Naive thymus-derived CD4-positive, alpha-beta T cell (primary cell): ENCODE data around the gene MAL. TPM values are rescaled to one million over a fixed set of nuclear protein-coding genes. Genes with fewer than 3 reads are reported as not detected.

ENCODE experiments used
- ATAC-seq: fragments of 150-1000 bp; cut with Tn5 transposase; 2 replicates; pipeline ENCODE4 v1.10.0; 2021; ENCODE audit warnings: mild to moderate bottlenecking, moderate library complexity
- CTCF ChIA-PET: fragments of 350-600 bp; sonication (Branson Sonifier 250); formaldehyde crosslinking; loops from one replicate; lab custom pipeline; 2021; ENCODE audit warnings: antibody characterized with exemption; lab: Charles Lee
- POLR2A ChIA-PET: fragments of 350-600 bp; sonication (Branson Sonifier 250); formaldehyde crosslinking; loops from one replicate; lab custom pipeline; 2021; ENCODE audit warnings: antibody characterized with exemption, inconsistent platforms; lab: Charles Lee
- DNase-seq, 9 donors: peaks; one replicate each; pipeline versions ENCODE4 v3.0.0 to v3.0.0-alpha.2; 2020 to 2022; ENCODE audit warnings: mixed read lengths in 1 of 9
- H3K27ac ChIP-seq: one replicate; pipeline ENCODE4 v1.7.0; 2013; ENCODE audit warnings: mild to moderate bottlenecking, low read depth, low read length, moderate library complexity
- H3K27me3 ChIP-seq, 2 donors: one replicate each; pipeline ENCODE4 v1.7.0; 2013; ENCODE audit warnings: low read length in 2 of 2, mild to moderate bottlenecking in 2 of 2, moderate library complexity in 2 of 2; ENCODE audit not compliant: control insufficient read depth in 2 of 2, insufficient read depth in 2 of 2
- H3K36me3 ChIP-seq, 3 experiments: 1 replicate in 2 of 3; 2 replicates in 1 of 3; pipeline ENCODE4 v1.7.0; 2013; ENCODE audit warnings: low read length in 3 of 3, mild to moderate bottlenecking in 3 of 3, moderate library complexity in 1 of 3; ENCODE audit not compliant: insufficient read depth in 3 of 3, control insufficient read depth in 2 of 3
- H3K4me1 ChIP-seq, 2 donors: one replicate each; pipeline ENCODE4 v1.7.0; 2013; ENCODE audit warnings: low read length in 2 of 2, mild to moderate bottlenecking in 2 of 2, moderate library complexity in 1 of 2; ENCODE audit not compliant: control insufficient read depth in 2 of 2, insufficient read depth in 2 of 2
- H3K4me3 ChIP-seq: 2 replicates; pipeline ENCODE4 v1.7.0; 2013; ENCODE audit warnings: mild to moderate bottlenecking, low read length
- H3K9me3 ChIP-seq, 3 experiments: 1 replicate in 2 of 3; 2 replicates in 1 of 3; pipeline ENCODE4 v1.7.0; 2013; ENCODE audit warnings: low read length in 3 of 3; ENCODE audit not compliant: control insufficient read depth in 2 of 3
- H3K27ac Mint-ChIP-seq, 9 donors: one replicate each; pipeline ENCODE4 v1.8.0; 2020 to 2022; ENCODE audit warnings: mixed read lengths in 9 of 9, mild to moderate bottlenecking in 8 of 9, moderate library complexity in 5 of 9, inconsistent platforms in 2 of 9
- H3K27me3 Mint-ChIP-seq, 5 donors: one replicate each; pipeline ENCODE4 v1.8.0; 2021 to 2022; ENCODE audit warnings: mixed read lengths in 5 of 5, mild to moderate bottlenecking in 1 of 5
- H3K36me3 Mint-ChIP-seq, 5 donors: one replicate each; pipeline ENCODE4 v1.8.0; 2020 to 2022; ENCODE audit warnings: mixed read lengths in 5 of 5, mild to moderate bottlenecking in 3 of 5, inconsistent platforms in 1 of 5
- H3K4me1 Mint-ChIP-seq, 7 donors: one replicate each; pipeline ENCODE4 v1.8.0; 2020 to 2022; ENCODE audit warnings: mixed read lengths in 7 of 7, mild to moderate bottlenecking in 3 of 7, inconsistent platforms in 1 of 7
- H3K4me3 Mint-ChIP-seq, 10 donors: one replicate each; pipeline ENCODE4 v1.8.0; 2020 to 2022; ENCODE audit warnings: mild to moderate bottlenecking in 10 of 10, mixed read lengths in 10 of 10, moderate library complexity in 6 of 10, inconsistent platforms in 2 of 10
- H3K9me3 Mint-ChIP-seq, 11 donors: one replicate each; pipeline ENCODE4 v1.8.0; 2020 to 2022; ENCODE audit warnings: mixed read lengths in 11 of 11, mild to moderate bottlenecking in 4 of 11, inconsistent platforms in 1 of 11, moderate library complexity in 1 of 11
- intact Hi-C, 2 donors: fragments of 100-400 bp; cut with micrococcal nuclease; formaldehyde crosslinking; loops; one replicate each; pipeline ENCODE4 v1.15.1; 2023
- polyA plus RNA-seq, 2 donors: library from polyadenylated mRNA; unstranded; fragments of 300-500 nt; fragmentation: Illumina TruSeq; gene quantifications; one replicate each; pipeline ENCODE4 v1.2.3, GENCODE V29; 2021
- total RNA-seq, 6 experiments: library from RNA in 5 of 6; stranded (reverse) in 5 of 6; gene quantifications; 1 replicate in 5 of 6; 2 replicates in 1 of 6; pipeline ENCODE4 v1.2.3 and lab custom pipeline; 2021 to 2026

The MAL gene
- total and polyA plus RNA-seq, 7 experiments from 2014 or later, result 124 to 575 (median 176) TPM

DNA sequence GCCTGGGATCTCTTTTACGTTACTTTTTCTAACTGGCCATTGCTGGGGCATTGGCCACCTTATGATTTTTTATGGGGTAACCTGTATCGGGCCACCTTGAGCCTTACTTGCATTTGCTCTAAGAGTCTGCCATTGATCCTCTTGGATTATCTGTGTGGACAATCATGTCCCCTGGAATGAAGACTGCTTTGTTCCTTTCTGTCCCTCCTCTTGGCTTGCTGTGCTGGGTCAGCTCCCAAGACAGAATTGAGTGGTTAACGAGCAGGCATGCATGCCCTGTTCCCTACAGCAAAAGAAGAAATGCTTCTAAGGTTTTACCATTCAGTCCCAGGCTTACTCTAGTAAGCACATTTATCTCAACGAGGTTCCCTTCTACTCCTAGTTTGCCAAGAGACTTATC, 46.3 kb downstream of the MAL start:
- Histone ChIP-seq H3K4me3 (no peak overlapping the region), H3K36me3 (no peaks in the 10 kb centered on the region), H3K27ac (no peak overlapping the region), H3K9me3 (no peaks in the 10 kb centered on the region), H3K27me3 (no peaks in the 10 kb centered on the region), H3K4me1 (peaks cover 22 to 45% of the 10 kb centered on the region in 2 donors)
- Mint-ChIP-seq H3K27ac (peak overlapping the region in 8 of 9 donors; percentile 20 to 99 (median 98)), H3K36me3 (peaks cover 0 to 37% (median 0%) of the 10 kb centered on the region in 5 donors), H3K27me3 (no peaks in the 10 kb centered on the region), H3K4me3 (peak overlapping the region in 2 of 10 donors; percentile 9 to 96), H3K4me1 (peaks cover 7 to 61% (median 54%) of the 10 kb centered on the region in 7 donors), H3K9me3 (peaks cover 0 to 6% (median 0%) of the 10 kb centered on the region in 11 donors)
- CTCF ChIA-PET, result interaction anchor here (0.9 to 1.5 kb wide), 2 partner anchors 41 to 49 kb away, joined by 3 to 12 read pairs; no protein-coding TSS in a partner anchor
- POLR2A ChIA-PET, result interaction anchor here (10.0 to 15.7 kb wide), 2 partner anchors 16 to 44 kb away, joined by 581 to 1031 read pairs; partner anchors contain the start of gene MAL
- DNase-seq (no peak), ATAC-seq (no peak)
- intact Hi-C loops, result loop anchor here in 1 of 2 donors (10.0 kb wide), 1 partner anchor 273 kb away; no protein-coding TSS in a partner anchor

DNA sequence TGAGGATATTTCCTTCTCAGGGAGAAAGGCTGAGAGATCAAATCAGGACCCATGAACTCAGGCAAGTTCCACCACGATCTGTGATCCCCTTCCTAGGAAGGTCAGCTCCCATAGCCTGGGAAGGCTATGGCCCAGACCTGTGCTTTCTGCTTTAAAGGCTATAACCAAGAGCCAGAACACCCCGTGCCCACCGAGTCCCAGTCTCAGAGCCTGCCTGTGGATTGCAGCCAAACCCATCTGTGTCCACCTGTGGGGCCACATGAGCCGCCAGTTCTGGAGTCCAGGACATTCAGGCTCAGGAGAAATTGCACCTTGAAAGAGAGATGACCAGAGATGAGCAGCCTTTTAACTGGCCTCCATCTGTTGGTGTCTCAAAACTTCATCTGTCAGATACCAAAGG, 46.9 kb downstream of the MAL start:
- Mint-ChIP-seq H3K27ac (peak overlapping the region; percentile 20 to 99 (median 97)), H3K36me3 (peaks cover 0 to 37% (median 0%) of the 10 kb centered on the region in 5 donors), H3K4me1 (peaks cover 9 to 66% (median 59%) of the 10 kb centered on the region in 7 donors), H3K9me3 (peaks cover 0 to 6% (median 0%) of the 10 kb centered on the region in 11 donors), H3K4me3 (peak overlapping the region in 6 of 10 donors; percentile 4 to 96 (median 27)), H3K27me3 (no peaks in the 10 kb centered on the region)
- no peak overlapping the region for H3K4me3 ChIP-seq
- ChIA-PET POLR2A (interaction anchor here (0.6 to 15.7 kb wide), 5 partner anchors 12 to 44 kb away, joined by 3 to 1031 read pairs (median 4); partner anchors contain the start of gene MAL), CTCF (interaction anchor here (1.1 to 8.6 kb wide), 4 partner anchors 10 to 46 kb away, joined by 4 to 163 read pairs (median 48); no protein-coding TSS in a partner anchor)
- DNase-seq (no peak), ATAC-seq (no peak)
- H3K27ac ChIP-seq, result peak overlapping the region; percentile 11
- intact Hi-C loops, result loop anchor here in 1 of 2 donors (10.0 kb wide), 1 partner anchor 272 kb away; no protein-coding TSS in a partner anchor
- no peaks in the 10 kb centered on the region for H3K27me3 ChIP-seq
- no peaks in the 10 kb centered on the region for H3K9me3 ChIP-seq
- H3K4me1 ChIP-seq, result peaks cover 22 to 51% of the 10 kb centered on the region in 2 donors
- no peaks in the 10 kb centered on the region for H3K36me3 ChIP-seq

DNA sequence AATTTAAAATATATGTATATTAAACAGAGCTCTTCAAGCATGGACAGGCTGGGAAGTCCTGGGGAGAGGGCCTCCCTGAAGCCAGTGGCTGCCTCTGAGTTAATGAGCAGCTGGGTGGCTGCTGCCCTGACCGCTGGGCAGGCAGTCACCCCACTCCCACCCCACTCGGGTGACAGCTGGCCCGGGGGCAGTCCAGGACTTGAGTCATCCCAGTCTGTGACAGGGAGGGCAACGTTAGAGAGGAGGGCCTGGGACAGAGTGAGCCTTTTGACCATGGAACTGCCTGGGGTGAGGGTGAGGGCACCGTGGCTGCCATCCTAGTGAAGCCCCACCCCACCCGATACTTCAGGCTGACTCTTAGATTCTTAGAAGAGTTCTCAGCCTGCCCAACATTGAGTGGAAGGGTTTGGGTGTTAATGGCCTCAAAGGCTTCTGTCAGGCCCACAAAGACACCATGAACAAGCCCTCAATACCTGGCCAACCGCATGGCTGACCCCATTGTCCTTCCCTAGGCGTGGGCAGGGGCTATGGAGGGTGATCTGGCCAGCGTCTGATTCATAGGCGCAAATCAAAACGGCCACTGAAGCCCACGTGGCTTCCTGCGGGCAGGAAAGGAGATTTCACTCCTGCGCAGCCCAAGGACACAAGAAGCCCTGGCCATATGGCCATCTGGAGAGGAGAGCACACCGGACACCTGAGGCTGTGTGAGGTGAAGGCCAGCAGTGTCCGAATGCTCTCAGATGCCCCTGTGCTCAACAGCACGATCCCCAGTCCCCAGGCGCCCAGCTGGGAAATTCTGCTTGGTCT, 48.6 kb downstream of the MAL start:
- intact Hi-C loops, result loop anchor here (1.0 to 10.0 kb wide), 3 partner anchors 12 to 271 kb away; partner anchors contain the start of gene ZNF2 (in 1 of the 2)
- no peaks in the 10 kb centered on the region for H3K27me3 Mint-ChIP-seq
- peak overlapping the region; percentile 80 for H3K27ac ChIP-seq

DNA sequence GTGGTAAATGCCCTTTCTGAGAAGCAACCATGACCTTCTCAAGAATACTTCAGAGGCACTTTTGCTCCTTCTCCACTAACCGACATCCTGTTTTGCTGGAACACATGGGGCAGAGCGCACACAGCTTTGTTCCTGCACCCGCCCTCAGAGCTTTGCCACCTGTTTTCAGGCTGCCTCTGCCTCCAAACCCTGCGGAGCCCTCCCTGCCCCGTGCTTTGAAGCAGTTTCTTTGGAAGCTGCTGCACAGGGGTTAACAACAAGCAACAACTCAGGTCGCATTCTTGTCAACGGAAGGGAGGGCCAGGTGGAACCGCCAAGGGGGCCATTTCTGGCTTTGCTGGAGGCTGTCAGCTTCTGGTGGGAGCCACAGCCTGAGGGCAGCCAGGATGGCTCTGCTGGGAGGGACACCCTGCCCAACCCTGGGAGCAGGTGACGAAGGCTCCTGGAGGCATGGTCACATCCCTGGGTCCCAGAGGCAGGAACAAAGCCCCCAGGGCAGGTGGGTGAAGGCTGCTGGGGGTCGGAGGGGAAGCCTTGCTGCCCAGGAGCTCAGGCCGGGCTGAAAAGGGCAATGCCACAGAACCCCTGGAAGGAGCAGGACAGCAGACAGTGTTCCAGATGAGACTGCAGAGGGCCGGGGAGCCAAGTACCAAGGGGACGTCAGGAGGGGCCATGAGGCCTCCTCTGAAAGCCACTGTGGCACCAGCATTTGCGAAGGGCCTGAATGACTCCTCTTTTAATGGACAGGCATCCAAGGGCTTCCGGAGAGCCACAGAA, 49.3 kb downstream of the MAL start:
- H3K36me3 Mint-ChIP-seq, result peaks cover 0 to 31% (median 0%) of the 10 kb centered on the region in 5 donors
- intact Hi-C loops, result loop anchor here (1.0 to 10.0 kb wide), 5 partner anchors 13 to 270 kb away; partner anchors contain the start of genes ZNF2 (in 1 of the 2) and ZNF892 (in 1 of the 2)

More for the DNA sequence above, 48.6 kb downstream of the MAL start:
- ChIA-PET CTCF (interaction anchor here (0.9 to 14.9 kb wide), 7 partner anchors 11 to 51 kb away, joined by 3 to 502 read pairs (median 9); partner anchors contain the start of genes MAL and MRPS5), POLR2A (interaction anchor here (0.7 to 15.7 kb wide), 10 partner anchors 17 to 1076 kb away, joined by 3 to 1031 read pairs (median 20); partner anchors contain the start of genes MAL, MRPS5, ZNF2 and ZNF514)
- Mint-ChIP-seq H3K9me3 (peaks cover 0 to 6% (median 0%) of the 10 kb centered on the region in 11 donors), H3K27ac (peak overlapping the region; percentile 96 to 99 (median 98)), H3K4me3 (peak overlapping the region; percentile 85 to 97 (median 93)), H3K36me3 (peaks cover 0 to 31% (median 0%) of the 10 kb centered on the region in 5 donors), H3K4me1 (peaks cover 18 to 77% (median 72%) of the 10 kb centered on the region in 7 donors)
- H3K27me3 ChIP-seq, result no peaks in the 10 kb centered on the region
- H3K4me1 ChIP-seq, result peaks cover 22 to 67% of the 10 kb centered on the region in 2 donors
- DNase-seq (no peak), ATAC-seq (no peak)
- H3K4me3 ChIP-seq, result peak overlapping the region; percentile 90
- no peaks in the 10 kb centered on the region for H3K36me3 ChIP-seq
- no peaks in the 10 kb centered on the region for H3K9me3 ChIP-seq

DNA sequence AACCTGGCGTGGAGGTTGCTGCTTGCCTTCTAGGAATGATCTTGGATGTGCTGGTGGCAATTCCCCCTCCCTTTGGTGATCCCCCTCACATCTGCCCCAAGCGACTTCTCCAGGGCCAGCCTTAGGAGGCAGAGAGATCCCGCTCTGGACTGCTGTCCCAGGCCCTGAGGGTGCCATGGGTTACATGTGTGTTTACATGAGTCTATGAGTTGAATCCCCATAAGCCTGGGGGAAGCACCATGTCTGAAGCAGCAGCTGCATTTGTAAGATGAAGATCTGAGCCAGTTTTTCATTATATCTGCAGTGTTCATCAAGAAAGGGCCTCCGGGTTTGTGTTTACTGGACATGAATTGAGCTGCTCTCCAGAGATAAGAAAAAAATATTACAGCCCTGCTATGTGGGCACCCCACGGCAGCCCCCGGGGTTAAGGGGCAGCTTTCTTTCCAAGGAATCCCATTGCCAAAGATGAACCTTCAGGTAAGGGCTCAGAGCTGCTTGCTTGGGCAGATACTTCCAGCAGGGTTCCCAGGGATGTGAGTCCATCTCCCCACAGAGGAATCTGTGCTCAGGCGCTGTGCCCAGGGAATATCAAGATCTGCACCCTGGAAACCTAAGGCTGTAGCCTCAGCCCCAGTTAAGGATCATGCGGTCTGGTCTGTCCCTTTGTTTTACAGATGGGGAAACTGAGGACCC, 50.1 kb downstream of the MAL start:
- intact Hi-C loops, result loop anchor here (1.0 to 10.0 kb wide), 9 partner anchors 22 to 269 kb away; partner anchors contain the start of genes ZNF892 (in 2 of the 2) and ZNF2 (in 1 of the 2)
- Histone ChIP-seq H3K4me3 (peak overlapping the region; percentile 90), H3K27me3 (no peaks in the 10 kb centered on the region), H3K36me3 (no peaks in the 10 kb centered on the region), H3K9me3 (no peaks in the 10 kb centered on the region), H3K4me1 (peaks cover 22 to 73% of the 10 kb centered on the region in 2 donors), H3K27ac (peak overlapping the region; percentile 80)
- DNase-seq, result peak in 1 of 9 donors; percentile 39
- Mint-ChIP-seq H3K4me3 (peak overlapping the region; percentile 85 to 97 (median 93)), H3K27me3 (no peaks in the 10 kb centered on the region), H3K4me1 (peaks cover 28 to 89% (median 83%) of the 10 kb centered on the region in 7 donors), H3K9me3 (peaks cover 0 to 6% (median 0%) of the 10 kb centered on the region in 11 donors), H3K36me3 (peaks cover 0 to 31% (median 0%) of the 10 kb centered on the region in 5 donors), H3K27ac (peak overlapping the region; percentile 96 to 99 (median 98))
- CTCF ChIA-PET, result interaction anchor here (1.0 to 14.9 kb wide), 11 partner anchors 13 to 84 kb away, joined by 3 to 502 read pairs (median 4); partner anchors contain the start of genes MAL, MRPS5 and ZNF514
- ATAC-seq, result no peak
- POLR2A ChIA-PET, result interaction anchor here (1.0 to 15.7 kb wide), 12 partner anchors 9 to 132 kb away, joined by 3 to 1031 read pairs (median 12); partner anchors contain the start of genes MAL, MRPS5, ZNF2 and ZNF514

More for the DNA sequence above, 49.3 kb downstream of the MAL start:
- Mint-ChIP-seq H3K9me3 (peaks cover 0 to 6% (median 0%) of the 10 kb centered on the region in 11 donors), H3K27ac (peak overlapping the region; percentile 96 to 99 (median 98)), H3K4me1 (peaks cover 25 to 85% (median 78%) of the 10 kb centered on the region in 7 donors), H3K4me3 (peak overlapping the region; percentile 85 to 97 (median 93)), H3K27me3 (no peaks in the 10 kb centered on the region)
- ChIA-PET CTCF (interaction anchor here (0.9 to 14.9 kb wide), 9 partner anchors 12 to 85 kb away, joined by 3 to 502 read pairs (median 6); partner anchors contain the start of genes MAL, MRPS5 and ZNF514), POLR2A (interaction anchor here (0.6 to 15.7 kb wide), 12 partner anchors 16 to 93 kb away, joined by 3 to 1031 read pairs (median 12); partner anchors contain the start of genes MAL, MRPS5, ZNF2 and ZNF514)
- Histone ChIP-seq H3K27me3 (no peaks in the 10 kb centered on the region), H3K9me3 (no peaks in the 10 kb centered on the region), H3K36me3 (no peaks in the 10 kb centered on the region), H3K4me3 (peak overlapping the region; percentile 90), H3K27ac (peak overlapping the region; percentile 80), H3K4me1 (peaks cover 22 to 73% of the 10 kb centered on the region in 2 donors)
- peak; percentile 75 for ATAC-seq
- peak; percentile 35 to 92 (median 88) for DNase-seq
